HUES48 (cell line): ENCODE data around the gene P2RY4.
"Not testable (repeated sequence)": the region's sequence is repeated elsewhere in the genome, so short reads cannot be mapped to it uniquely, and the experiment has no call there.

Source experiments
- H3K27ac ChIP-seq: one replicate; pipeline ENCODE4 v1.7.0; 2013; ENCODE audit warnings: low read depth, low read length, inconsistent platforms
- H3K27me3 ChIP-seq: 2 replicates; pipeline ENCODE4 v1.6.1; 2013; ENCODE audit warnings: mild to moderate bottlenecking, low read length; ENCODE audit not compliant: control insufficient read depth, insufficient read depth
- H3K36me3 ChIP-seq: 2 replicates; pipeline ENCODE4 v1.6.1; 2013; ENCODE audit warnings: low read length; ENCODE audit not compliant: control insufficient read depth, insufficient read depth
- H3K4me1 ChIP-seq: 2 replicates; pipeline ENCODE4 v1.6.1; 2013; ENCODE audit warnings: mild to moderate bottlenecking, low read length; ENCODE audit not compliant: control insufficient read depth, insufficient read depth
- H3K4me3 ChIP-seq: 2 replicates; pipeline ENCODE4 v1.5.1; 2013; ENCODE audit warnings: mild to moderate bottlenecking, low read depth, low read length
- H3K9ac ChIP-seq: 2 replicates; pipeline ENCODE4 v1.6.1; 2013; ENCODE audit warnings: mild to moderate bottlenecking, low read depth, low read length, moderate library complexity
- H3K9me3 ChIP-seq: 2 replicates; pipeline ENCODE4 v1.6.1; 2013; ENCODE audit warnings: low read length; ENCODE audit not compliant: control insufficient read depth, insufficient read depth

The P2RY4 gene

DNA sequence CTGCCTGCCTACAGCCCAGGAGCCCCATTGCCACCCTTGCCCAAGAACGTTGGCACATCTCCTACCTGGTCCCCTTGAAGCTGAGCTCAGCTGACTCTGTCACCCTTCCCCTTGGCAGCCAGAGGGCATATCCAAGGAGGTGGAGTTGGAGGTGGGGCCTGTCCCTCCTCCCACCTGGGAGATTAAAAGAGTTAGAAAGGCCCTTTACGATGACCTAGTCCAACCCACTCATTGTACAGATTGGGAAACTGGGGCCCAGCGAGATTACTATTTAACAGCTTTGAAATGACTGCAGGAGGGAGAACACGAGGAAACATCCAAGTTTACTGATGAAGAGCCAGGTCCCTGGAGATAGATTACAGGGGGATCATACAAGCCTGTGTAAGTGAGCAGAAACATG, at the start of gene P2RY4:
Gene P2RY4 (minus strand): TSS at position 101 of the 400 bp plus-strand sequence. CDS start 580 bp downstream, outside the sequence.
- Histone ChIP-seq H3K27ac (no peak within 1 kb of the TSS), H3K9me3 (peaks cover 32% of the 10 kb centered on the region), H3K4me3 (no peak within 1 kb of the TSS), H3K9ac (no peak within 1 kb of the TSS), H3K36me3 (no peaks in the 10 kb centered on the region), H3K4me1 (no peaks in the 10 kb centered on the region), H3K27me3 (no peaks in the 10 kb centered on the region)

DNA sequence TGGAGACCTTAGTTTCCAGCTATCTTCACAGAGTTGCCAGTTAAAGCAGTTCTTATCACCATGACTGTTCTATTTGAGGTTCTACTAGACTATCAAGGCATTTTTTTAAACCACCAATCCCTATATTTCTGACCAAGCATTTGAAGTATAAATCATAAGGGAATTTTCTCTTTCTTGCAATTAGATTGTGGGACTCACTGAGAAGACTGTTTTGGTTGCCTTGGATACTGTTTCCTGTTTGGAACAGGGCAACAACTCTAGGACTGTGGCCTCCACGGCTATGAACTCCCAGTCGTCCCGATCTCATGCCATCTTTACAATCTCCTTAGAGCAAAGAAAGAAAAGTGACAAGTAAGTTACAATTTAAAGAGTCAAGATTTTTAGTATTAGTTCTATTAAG, 41.7 kb upstream of the P2RY4 start:
- Histone ChIP-seq H3K4me1 (no peaks in the 10 kb centered on the region), H3K27me3 (no peaks in the 10 kb centered on the region), H3K9me3 (peaks cover 20% of the 10 kb centered on the region), H3K27ac (no peak overlapping the region), H3K36me3 (peaks cover 57% of the 10 kb centered on the region), H3K9ac (no peak overlapping the region), H3K4me3 (no peak overlapping the region)

DNA sequence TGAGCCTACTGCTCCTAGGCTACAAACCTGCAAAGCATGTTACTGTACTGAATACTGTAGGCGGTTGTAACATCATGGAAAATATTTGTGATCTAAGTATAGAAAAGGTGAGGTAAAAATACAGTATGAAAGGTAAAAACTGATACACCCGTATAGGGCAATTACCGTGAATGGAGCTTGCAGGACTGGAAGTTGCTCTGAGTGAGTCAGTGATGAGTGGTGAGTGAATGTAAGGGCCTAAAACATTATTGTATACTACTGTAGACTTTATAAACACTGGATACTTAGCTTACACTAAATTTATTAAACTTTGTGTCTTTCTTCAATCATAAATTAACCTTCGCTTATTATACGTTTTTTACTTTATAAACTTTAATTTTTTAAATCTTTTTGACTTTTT, 33.6 kb upstream of the P2RY4 start:
- H3K36me3 ChIP-seq = peaks cover 36% of the 10 kb centered on the region
- peaks cover 19% of the 10 kb centered on the region for H3K9me3 ChIP-seq
- H3K4me3 ChIP-seq = no peak overlapping the region
- no peaks in the 10 kb centered on the region for H3K4me1 ChIP-seq
- no peak overlapping the region for H3K9ac ChIP-seq
- no peaks in the 10 kb centered on the region for H3K27me3 ChIP-seq
- H3K27ac ChIP-seq = no peak overlapping the region

DNA sequence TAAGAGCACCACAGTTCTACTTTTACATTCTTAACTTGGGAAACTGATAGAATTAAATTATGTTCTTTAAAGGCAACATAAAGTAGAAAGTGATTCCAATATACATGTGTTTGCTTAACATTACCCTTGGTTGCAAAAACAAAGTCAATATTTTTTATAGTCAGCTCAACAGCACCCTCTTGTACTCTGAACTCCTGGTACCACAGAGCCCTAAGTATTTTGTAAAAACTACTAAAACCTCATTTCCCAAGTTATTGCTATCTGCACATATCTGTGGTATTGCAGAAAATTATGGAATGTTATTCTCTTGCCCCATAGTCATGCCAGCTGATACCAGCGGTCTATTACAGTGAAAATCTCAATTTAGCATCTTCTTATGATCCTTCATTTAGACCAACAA, 32.8 kb upstream of the P2RY4 start:
- H3K27me3 ChIP-seq = no peaks in the 10 kb centered on the region
- H3K36me3 ChIP-seq = peaks cover 37% of the 10 kb centered on the region
- H3K9me3 ChIP-seq = peaks cover 22% of the 10 kb centered on the region
- no peak overlapping the region for H3K27ac ChIP-seq
- no peak overlapping the region for H3K4me3 ChIP-seq
- H3K4me1 ChIP-seq = no peaks in the 10 kb centered on the region
- no peak overlapping the region for H3K9ac ChIP-seq

DNA sequence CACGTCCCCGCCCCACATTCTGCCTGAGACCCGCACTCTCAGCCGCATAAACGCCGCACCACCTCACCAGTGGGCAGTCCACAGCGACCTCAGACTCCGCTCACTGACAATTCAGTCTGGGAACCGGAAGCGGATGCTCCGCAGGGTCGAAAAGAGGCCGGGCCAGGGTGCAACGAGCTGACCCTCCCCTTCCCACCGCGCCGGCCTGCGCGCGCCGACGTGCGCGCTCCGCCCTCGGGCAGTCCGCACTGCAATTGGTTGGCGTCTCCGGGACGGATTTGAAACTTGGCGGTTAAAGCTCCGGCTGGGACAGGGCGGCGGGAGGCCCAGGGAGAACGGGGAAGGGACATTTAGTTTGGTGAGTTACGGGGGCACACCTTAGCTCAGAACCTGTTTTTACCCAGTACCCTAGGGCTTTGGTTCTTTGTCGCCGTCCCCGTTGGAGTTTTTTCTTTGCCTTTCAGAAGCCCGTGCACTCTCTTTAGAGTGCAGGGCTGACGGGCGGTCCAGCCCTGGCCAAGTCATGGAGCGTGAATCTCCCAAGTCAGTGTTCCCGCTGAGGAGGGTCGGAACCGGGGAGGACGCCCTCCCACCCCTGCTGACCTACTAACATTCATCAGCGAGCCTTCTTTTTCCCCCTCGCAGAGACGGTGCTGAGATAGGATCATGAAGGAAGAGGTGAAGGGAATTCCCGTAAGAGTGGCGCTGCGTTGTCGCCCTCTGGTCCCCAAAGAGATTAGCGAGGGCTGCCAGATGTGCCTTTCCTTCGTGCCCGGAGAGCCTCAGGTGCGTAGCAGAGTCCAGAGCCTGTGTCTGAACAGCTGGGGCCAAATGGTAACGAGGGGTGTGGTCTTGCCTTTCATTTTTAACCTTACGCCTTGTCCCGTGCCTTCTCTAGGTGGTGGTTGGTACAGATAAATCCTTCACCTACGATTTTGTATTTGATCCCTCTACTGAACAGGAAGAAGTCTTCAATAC, 30.1 kb upstream of the P2RY4 start, which contains the start of the genes KIF4A and PDZD11:
Gene KIF4A (plus strand): TSS at position 312 of the 978 bp plus-strand sequence. CDS start 355 bp downstream, at position 667.
Gene PDZD11 (minus strand): TSS at position 135 of the 978 bp plus-strand sequence. CDS start 586 bp downstream, outside the sequence.
- no peaks in the 10 kb centered on the region for H3K4me1 ChIP-seq
- peak within 1 kb of the TSS; percentile 78 for H3K9ac ChIP-seq
- H3K9me3 ChIP-seq = peaks cover 41% of the 10 kb centered on the region
- peak within 1 kb of the TSS; percentile 83 for H3K27ac ChIP-seq
- H3K27me3 ChIP-seq = no peaks in the 10 kb centered on the region
- H3K4me3 ChIP-seq = peak within 1 kb of the TSS; percentile 96
- peaks cover 45% of the 10 kb centered on the region for H3K36me3 ChIP-seq

DNA sequence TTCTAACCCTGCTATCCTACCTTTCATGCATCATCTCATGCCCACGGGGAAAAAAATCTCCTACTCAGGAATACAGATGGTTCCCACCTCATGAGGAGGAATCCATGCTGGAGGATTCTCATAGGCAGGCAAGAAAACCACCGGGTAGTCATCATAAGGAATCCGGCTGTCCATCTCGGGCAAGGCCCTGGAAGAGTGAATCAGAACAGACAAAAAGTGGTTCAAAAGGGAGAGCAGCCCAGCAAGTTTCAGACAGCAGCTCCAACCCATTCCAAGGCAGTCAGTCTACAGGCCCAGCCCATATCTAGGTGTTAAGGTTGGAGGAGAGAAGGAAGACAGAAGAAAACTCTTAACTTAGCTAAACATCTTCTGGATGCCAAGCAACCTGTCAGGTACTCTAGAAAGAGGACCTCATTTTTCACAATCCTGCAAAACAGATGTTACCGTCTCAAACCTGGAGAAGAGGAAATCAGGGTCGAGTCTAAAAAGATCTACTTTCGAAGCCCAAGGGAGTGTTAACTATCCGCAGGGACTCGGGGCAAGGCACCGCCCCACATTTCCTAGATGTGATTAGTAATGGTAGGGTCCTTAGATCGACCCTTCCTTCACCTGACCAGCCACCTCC, 29.3 kb upstream of the P2RY4 start:
- peaks cover 42% of the 10 kb centered on the region for H3K9me3 ChIP-seq
- H3K4me1 ChIP-seq = no peaks in the 10 kb centered on the region
- H3K9ac ChIP-seq = no peak overlapping the region
- H3K36me3 ChIP-seq = peaks cover 43% of the 10 kb centered on the region
- H3K4me3 ChIP-seq = peak overlapping the region; percentile 96
- no peaks in the 10 kb centered on the region for H3K27me3 ChIP-seq
- H3K27ac ChIP-seq = no peak overlapping the region

DNA sequence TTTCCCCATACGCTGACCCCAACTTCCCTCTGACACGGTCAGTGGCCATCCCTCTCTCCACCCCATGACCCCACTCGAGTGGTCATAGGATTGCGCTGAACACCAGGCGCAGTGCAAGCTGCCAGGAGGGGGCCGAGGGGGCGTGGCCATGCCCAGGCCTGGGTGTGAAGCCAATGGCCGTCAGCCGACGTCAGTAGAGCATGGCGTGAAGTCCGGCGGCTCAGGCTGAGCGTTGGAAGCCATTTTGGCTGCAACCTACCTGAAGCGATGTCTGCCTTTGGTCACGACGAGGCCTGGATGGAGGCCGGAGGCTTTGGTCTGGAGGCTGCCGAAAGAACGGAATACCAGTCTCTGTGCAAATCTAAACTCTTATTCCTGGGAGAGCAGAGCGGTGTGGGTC, 21.9 kb upstream of the P2RY4 start, which contains the start of gene RAB41:
Gene RAB41 (plus strand): TSS at position 222 of the 400 bp plus-strand sequence. CDS start 46 bp downstream, at position 268.
- peaks cover 50% of the 10 kb centered on the region for H3K9me3 ChIP-seq
- no peaks in the 10 kb centered on the region for H3K4me1 ChIP-seq
- H3K27ac ChIP-seq = no peak within 1 kb of the TSS
- H3K27me3 ChIP-seq = no peaks in the 10 kb centered on the region
- no peak within 1 kb of the TSS for H3K4me3 ChIP-seq
- H3K9ac ChIP-seq = no peak within 1 kb of the TSS
- peaks cover 9% of the 10 kb centered on the region for H3K36me3 ChIP-seq

DNA sequence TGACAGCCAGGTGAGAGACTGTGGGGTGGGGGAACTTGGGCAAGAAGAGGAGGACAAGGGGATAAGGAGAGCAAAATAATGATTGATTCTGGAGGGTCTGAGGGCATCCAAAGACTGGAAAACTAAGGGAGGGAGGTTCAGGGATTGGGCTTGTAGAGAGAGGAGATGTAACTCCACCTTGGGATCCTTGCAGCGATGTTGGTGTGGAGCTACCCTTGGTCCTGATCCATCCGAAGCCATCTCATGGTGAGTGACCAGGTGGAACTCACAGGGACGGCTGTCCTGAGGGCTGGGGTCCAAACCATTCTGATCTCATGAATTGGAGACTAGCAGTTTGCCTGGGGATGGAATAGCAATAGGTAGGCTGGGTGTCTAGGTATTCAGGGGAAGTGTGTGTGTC, 20.6 kb upstream of the P2RY4 start:
- no peaks in the 10 kb centered on the region for H3K27me3 ChIP-seq

DNA sequence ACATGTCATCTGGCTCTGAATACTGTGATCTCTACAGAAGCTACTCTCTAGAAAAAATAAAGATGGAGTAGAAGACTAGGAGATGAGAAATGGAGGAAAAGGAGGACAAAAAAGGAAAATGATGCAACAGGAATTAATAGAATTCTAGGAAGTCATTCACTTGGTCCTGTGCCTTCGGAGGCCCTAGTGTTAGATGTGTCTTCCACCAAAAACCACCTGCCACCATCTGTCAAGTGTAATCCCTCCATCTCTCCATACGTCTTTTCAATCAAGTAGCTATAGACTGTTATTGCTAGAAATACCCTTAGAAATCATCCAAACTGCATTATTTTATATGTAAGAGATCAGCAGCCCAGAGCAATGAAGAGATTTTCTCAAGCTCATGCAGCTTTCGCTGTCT, 19.1 kb upstream of the P2RY4 start:
- Histone ChIP-seq H3K27ac (no peak overlapping the region), H3K4me1 (no peaks in the 10 kb centered on the region), H3K4me3 (no peak overlapping the region), H3K36me3 (no peaks in the 10 kb centered on the region), H3K9me3 (peaks cover 37% of the 10 kb centered on the region), H3K27me3 (no peaks in the 10 kb centered on the region), H3K9ac (no peak overlapping the region)

More for the DNA sequence above, 20.6 kb upstream of the P2RY4 start:
- Histone ChIP-seq H3K9me3 (peaks cover 44% of the 10 kb centered on the region), H3K9ac (no peak overlapping the region), H3K36me3 (no peaks in the 10 kb centered on the region), H3K27ac (no peak overlapping the region), H3K4me3 (no peak overlapping the region), H3K4me1 (no peaks in the 10 kb centered on the region)

DNA sequence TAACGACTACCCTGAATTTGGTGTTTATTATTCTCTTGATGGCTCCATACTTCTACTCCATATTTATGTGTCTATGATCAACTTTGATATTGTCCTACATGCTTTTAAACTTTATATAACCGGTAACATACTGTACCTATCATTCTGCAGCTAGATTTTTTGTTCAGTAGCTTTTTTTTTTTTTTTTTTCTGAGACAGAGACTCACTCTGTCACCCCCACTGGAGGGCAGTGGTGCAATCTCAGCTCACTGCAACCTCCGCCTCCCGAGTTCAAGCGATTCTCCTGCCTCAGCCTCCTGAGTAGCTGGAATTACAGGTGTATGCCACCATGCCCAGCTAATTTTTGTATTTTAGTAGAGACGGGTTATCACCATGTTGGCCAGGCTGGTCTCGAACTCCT, 14.0 kb upstream of the P2RY4 start:
- not testable (repeated sequence) for H3K4me1 ChIP-seq, H3K27ac ChIP-seq, H3K36me3 ChIP-seq, H3K27me3 ChIP-seq, H3K9ac ChIP-seq, H3K4me3 ChIP-seq
- peaks cover 26% of the 10 kb centered on the region; the same call in 1 of the 2 replicates for H3K9me3 ChIP-seq

DNA sequence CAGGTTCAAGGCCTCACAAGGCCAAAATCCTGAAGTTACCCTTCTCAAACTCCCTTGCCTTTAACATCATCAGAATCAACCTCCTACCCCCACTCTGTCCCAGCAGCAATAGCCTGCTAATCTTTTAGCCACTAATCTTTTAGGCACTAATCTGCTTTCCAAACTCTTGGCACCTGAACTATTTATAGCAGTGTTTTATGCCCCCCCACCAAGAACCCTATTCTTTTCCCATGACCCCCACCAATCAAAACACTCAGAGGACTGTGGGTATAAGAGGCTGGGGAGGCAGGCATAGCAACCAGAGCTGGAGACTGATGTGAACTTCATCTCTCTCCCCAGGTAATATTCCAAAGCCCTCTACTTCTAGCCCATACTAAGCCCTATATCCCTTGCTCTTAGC, 8.0 kb upstream of the P2RY4 start, which contains the start of gene ARR3:
Gene ARR3 (plus strand): TSS at position 301 of the 400 bp plus-strand sequence. CDS start 1,052 bp downstream, outside the sequence.
- peaks cover 43% of the 10 kb centered on the region for H3K9me3 ChIP-seq
- H3K9ac ChIP-seq = no peak within 1 kb of the TSS
- no peaks in the 10 kb centered on the region for H3K4me1 ChIP-seq
- H3K36me3 ChIP-seq = no peaks in the 10 kb centered on the region
- no peak within 1 kb of the TSS for H3K4me3 ChIP-seq
- no peak within 1 kb of the TSS for H3K27ac ChIP-seq
- no peaks in the 10 kb centered on the region for H3K27me3 ChIP-seq
